Ishikawa (cell line): ENCODE measurements around the gene DCLK1.

ENCODE experiments used
- CEBPB ChIP-seq: IDR thresholded peaks from 2 replicates; pipeline ENCODE4 v1.6.1; 2012
- CREB1 ChIP-seq: IDR thresholded peaks from 2 replicates; pipeline ENCODE4 v1.6.1; 2012; ENCODE audit warnings: low read depth
- EGR1 ChIP-seq: IDR thresholded peaks from 2 replicates; pipeline ENCODE4 v1.6.1; 2012
- EP300 ChIP-seq: IDR thresholded peaks from 2 replicates; pipeline ENCODE4 v1.6.1; 2012; ENCODE audit warnings: borderline replicate concordance
- FOXM1 ChIP-seq: IDR thresholded peaks from 2 replicates; pipeline ENCODE4 v1.6.1; 2012; ENCODE audit warnings: low read depth, borderline replicate concordance
- MAX ChIP-seq: IDR thresholded peaks from 2 replicates; pipeline ENCODE4 v1.6.1; 2012
- NFIC ChIP-seq: IDR thresholded peaks from 2 replicates; pipeline ENCODE4 v1.6.1; 2012
- RAD21 ChIP-seq: IDR thresholded peaks from 2 replicates; pipeline ENCODE4 v1.6.1; 2012; ENCODE audit warnings: low read depth
- REST ChIP-seq: IDR thresholded peaks from 2 replicates; pipeline ENCODE4 v1.6.1; 2012; ENCODE audit warnings: low read depth, mild to moderate bottlenecking
- TAF1 ChIP-seq: IDR thresholded peaks from 2 replicates; pipeline ENCODE4 v1.6.1; 2012; ENCODE audit warnings: low read depth, mild to moderate bottlenecking
- TCF12 ChIP-seq: IDR thresholded peaks from 2 replicates; pipeline ENCODE4 v1.6.1; 2012; ENCODE audit warnings: low read depth
- TEAD4 ChIP-seq: IDR thresholded peaks from 2 replicates; pipeline ENCODE4 v1.6.1; 2012
- USF1 ChIP-seq: IDR thresholded peaks from 2 replicates; pipeline ENCODE4 v1.6.1; 2012
- YY1 ChIP-seq: IDR thresholded peaks from 2 replicates; pipeline ENCODE4 v1.6.1; 2012; ENCODE audit warnings: low read depth
- ZBTB7A ChIP-seq: IDR thresholded peaks from 2 replicates; pipeline ENCODE4 v1.6.1; 2012; ENCODE audit warnings: low read depth

The DCLK1 gene

GRCh38 chr13:36130193-36130551, 1.0 kb downstream of the DCLK1 start:
- TF ChIP-seq EP300 (no peak), ZBTB7A (no peak), TCF12 (no peak), CEBPB (no peak), EGR1 (no peak), CREB1 (no peak), REST (no peak), TAF1 (no peak), RAD21 (no peak), USF1 (no peak), FOXM1 (no peak), YY1 (no peak), TEAD4 (no peak)

DNA sequence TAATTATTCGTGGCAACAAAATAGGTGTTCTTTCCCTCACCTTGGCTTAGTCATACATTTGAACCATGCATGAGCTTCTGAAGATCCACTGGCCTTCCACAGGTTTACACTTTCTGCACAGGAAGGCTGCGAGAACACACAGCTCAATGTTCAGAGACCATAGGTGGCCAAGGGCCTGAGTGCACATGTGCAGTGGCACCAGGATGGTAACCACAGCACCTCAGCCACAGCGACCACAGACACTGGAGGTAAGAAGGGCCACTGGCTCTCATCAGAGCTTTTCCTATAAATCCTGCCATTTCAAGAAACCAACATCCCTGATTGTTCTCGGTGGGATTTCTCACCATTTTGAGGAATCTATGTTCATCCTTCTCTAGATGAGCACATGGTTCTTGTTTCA, 1.6 kb downstream of the DCLK1 start:
- no peak for TF ChIP-seq EGR1
- TF ChIP-seq TAF1 = no peak

DNA sequence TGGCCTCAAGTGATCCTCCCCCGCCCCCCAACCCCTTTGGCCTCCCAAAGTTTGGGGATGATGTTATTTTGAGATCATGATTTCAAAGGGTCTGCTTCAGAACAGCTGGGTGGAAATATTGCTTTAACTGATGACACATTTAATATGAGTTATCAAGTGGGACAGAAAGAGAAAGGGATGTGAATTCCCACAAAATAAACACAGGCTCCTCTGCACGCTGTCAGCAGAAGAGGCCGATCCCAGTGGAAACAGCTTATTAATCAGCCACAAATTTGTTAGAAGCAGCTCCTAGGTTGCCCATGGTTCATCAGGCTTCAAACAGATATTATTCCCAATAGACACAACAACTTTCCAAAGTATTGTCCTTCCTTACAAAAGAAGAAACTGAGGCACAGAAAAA, 4.7 kb downstream of the DCLK1 start:
- no peak for TF ChIP-seq CEBPB
- TF ChIP-seq TCF12 = no peak
- TF ChIP-seq EGR1 = no peak
- TF ChIP-seq ZBTB7A = no peak
- TF ChIP-seq CREB1 = no peak
- no peak for TF ChIP-seq NFIC
- TF ChIP-seq TEAD4 = no peak
- no peak for TF ChIP-seq EP300

DNA sequence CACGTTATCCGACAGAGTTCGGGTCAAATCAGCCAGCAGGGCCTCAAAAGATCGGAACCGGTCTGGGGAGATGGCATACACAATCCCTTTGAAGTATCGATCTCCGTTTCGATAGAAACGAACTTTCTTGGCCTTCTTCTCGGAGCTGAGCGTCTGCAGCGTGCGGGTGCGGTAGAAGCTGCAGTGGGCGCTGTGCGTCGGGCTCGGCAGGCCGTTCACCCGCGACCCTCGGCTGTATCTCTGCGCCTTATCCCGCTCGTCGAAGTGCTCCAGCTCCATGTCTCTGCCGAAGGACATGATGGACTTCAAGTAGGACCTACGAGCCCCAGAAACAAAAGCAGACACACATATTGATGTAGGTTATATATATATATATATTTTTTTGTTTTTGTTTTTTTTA, 5.3 kb downstream of the DCLK1 start:
- TF ChIP-seq YY1 (no peak), CREB1 (no peak), TCF12 (no peak), FOXM1 (no peak), NFIC (no peak), USF1 (no peak), CEBPB (no peak), MAX (no peak)

GRCh38 chr13:36124236-36124822, 6.9 kb downstream of the DCLK1 start:
- TF ChIP-seq TAF1 (no peak), FOXM1 (no peak), TEAD4 (no peak), ZBTB7A (no peak), CREB1 (no peak), EGR1 (no peak), RAD21 (no peak), YY1 (no peak), TCF12 (no peak), NFIC (no peak), EP300 (no peak), USF1 (no peak), CEBPB (no peak), MAX (no peak), REST (no peak)

- TF ChIP-seq CREB1 (no peak), RAD21 (no peak), TAF1 (no peak), TCF12 (no peak), EP300 (no peak), FOXM1 (no peak), YY1 (no peak), REST (no peak)
Observed at GRCh38 chr13:36115306-36115705, 15.9 kb downstream of the DCLK1 start.
